Thymus (tissue), 11 donors: ENCODE measurements around the gene RAB3IL1. TPM values are rescaled to one million over a fixed set of nuclear protein-coding genes. Genes with fewer than 3 reads are reported as not detected.

Source experiments
- DNase-seq, 9 donors: peaks; one replicate each; pipeline ENCODE4 v3.0.0-alpha.2; 2013; ENCODE audit warnings: low spot score in 9 of 9, low read depth in 6 of 9, missing footprints in 1 of 9
- H3K27ac ChIP-seq, 2 donors: one replicate each; pipeline ENCODE4 v1.5.1; 2013; ENCODE audit warnings: control low read depth in 1 of 2, low read depth in 1 of 2, low read length in 1 of 2, mild to moderate bottlenecking in 1 of 2, moderate library complexity in 1 of 2
- H3K27me3 ChIP-seq, 2 donors: one replicate each; pipeline ENCODE4 v1.5.1; 2013; ENCODE audit warnings: low read length in 1 of 2; ENCODE audit not compliant: control insufficient read depth in 2 of 2, insufficient read depth in 1 of 2
- H3K36me3 ChIP-seq, 2 donors: one replicate each; pipeline ENCODE4 v1.5.1; 2013; ENCODE audit warnings: low read length in 1 of 2, mild to moderate bottlenecking in 1 of 2, moderate library complexity in 1 of 2; ENCODE audit not compliant: control insufficient read depth in 2 of 2, insufficient read depth in 2 of 2
- H3K4me1 ChIP-seq, 2 donors: one replicate each; pipeline ENCODE4 v1.5.1; 2013; ENCODE audit warnings: low read length in 2 of 2; ENCODE audit not compliant: control insufficient read depth in 2 of 2, insufficient read depth in 2 of 2
- H3K4me3 ChIP-seq, 2 donors: one replicate each; pipeline ENCODE4 v1.5.1; 2013; ENCODE audit warnings: low read length in 2 of 2, control low read depth in 1 of 2, mild to moderate bottlenecking in 1 of 2
- H3K9me3 ChIP-seq, 2 donors: one replicate each; pipeline ENCODE4 v1.5.1; 2013; ENCODE audit warnings: low read length in 1 of 2, mild to moderate bottlenecking in 1 of 2; ENCODE audit not compliant: control insufficient read depth in 2 of 2, insufficient read depth in 1 of 2
- WGBS: extraction: QIAGEN DNeasy Blood & Tissue Kit; methylation state at CpG from one replicate; pipeline ENCODE4 v1.1.7; 2013; 5-methylcytosine and 5-hydroxymethylcytosine counted together
- polyA plus RNA-seq: library from polyadenylated mRNA; stranded (reverse); fragments of 200-250 nt; gene quantifications from one replicate; pipeline ENCODE4 v1.2.3, GENCODE V29; 2013
- total RNA-seq: library from RNA; stranded (reverse); fragments of 120-200 nt; gene quantifications from one replicate; pipeline ENCODE4 v1.2.4, GENCODE V29; 2013
- donor health status: healthy.

RAB3IL1 gene
- total and polyA plus RNA-seq, 2 donors: 3.6 to 14.2 TPM

- Histone ChIP-seq H3K36me3 (no peaks in the 10 kb centered on the region), H3K27ac (no peak overlapping the region), H3K27me3 (peaks cover 0 to 18% of the 10 kb centered on the region in 2 donors), H3K4me1 (peaks cover 0 to 18% of the 10 kb centered on the region in 2 donors), H3K9me3 (no peaks in the 10 kb centered on the region), H3K4me3 (no peak overlapping the region)
- WGBS: 95% methylated on average over 2 of the region's 2 CpGs
- no peak for DNase-seq
These were observed 8.4 kb upstream of the RAB3IL1 start for GRCh38 chr11:61925736-61926135.

DNA sequence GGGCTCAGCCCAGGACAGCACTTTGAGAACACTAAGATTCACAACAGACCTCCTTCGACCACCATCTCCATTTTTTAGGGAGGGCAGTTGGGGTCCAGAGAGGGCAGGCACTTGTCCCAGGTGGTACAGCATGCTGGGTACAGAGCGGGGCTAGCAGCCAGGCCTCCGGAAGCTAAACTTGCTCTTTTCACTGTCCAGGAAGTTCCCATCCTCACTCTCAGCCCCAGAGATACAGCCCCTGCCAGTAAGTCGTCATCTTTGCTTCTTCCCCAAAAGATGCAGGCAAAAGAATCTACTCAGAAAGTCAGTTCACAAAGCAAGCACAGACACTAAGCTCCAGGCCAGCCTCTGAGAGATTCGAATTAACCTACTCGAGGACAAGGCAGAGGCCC lies 6.7 kb upstream of the RAB3IL1 start:
- Histone ChIP-seq H3K9me3 (no peaks in the 10 kb centered on the region), H3K27me3 (peaks cover 6 to 32% of the 10 kb centered on the region in 2 donors), H3K36me3 (no peaks in the 10 kb centered on the region), H3K4me1 (peaks cover 0 to 18% of the 10 kb centered on the region in 2 donors), H3K4me3 (no peak overlapping the region), H3K27ac (peak overlapping the region; percentile 76 to 84)
- WGBS: 94% methylated on average over 6 of the region's 6 CpGs
- no peak for DNase-seq

GRCh38 chr11:61923166-61924063 lies 6.0 kb upstream of the RAB3IL1 start:
- peaks cover 0 to 18% of the 10 kb centered on the region in 2 donors for H3K4me1 ChIP-seq
- peaks cover 10 to 38% of the 10 kb centered on the region in 2 donors for H3K27me3 ChIP-seq
- H3K36me3 ChIP-seq: no peaks in the 10 kb centered on the region
- no peak overlapping the region for H3K4me3 ChIP-seq
- H3K27ac ChIP-seq: peak overlapping the region; percentile 76 to 84
- no peaks in the 10 kb centered on the region for H3K9me3 ChIP-seq
- DNase-seq: peak in 3 of 9 donors; percentile 21 to 43 (median 26)
- 65% methylated on average over 18 of the region's 18 CpGs for WGBS

DNA sequence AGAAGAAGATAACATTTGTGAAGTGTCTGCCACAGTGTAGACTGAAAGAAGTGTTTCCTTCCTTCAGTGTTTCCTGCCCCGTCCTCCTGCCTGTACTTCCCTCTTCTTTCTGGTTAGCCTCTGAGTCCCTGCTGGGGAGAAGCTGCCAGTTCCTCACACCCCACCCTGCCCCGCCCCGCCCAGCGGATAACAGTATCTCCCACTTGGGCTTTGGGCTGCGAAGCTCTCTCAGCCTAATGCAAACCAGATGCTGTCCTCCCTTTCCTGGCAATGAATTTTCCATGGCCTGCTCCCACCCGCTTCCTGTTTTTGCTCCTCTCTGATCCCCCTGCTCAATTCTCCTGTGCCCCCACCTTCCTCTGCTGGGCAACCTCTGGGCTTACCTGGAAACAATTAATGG lies 5.2 kb upstream of the RAB3IL1 start:
- DNase-seq: no peak
- Histone ChIP-seq H3K36me3 (no peaks in the 10 kb centered on the region), H3K27me3 (peaks cover 18 to 47% of the 10 kb centered on the region in 2 donors), H3K9me3 (no peaks in the 10 kb centered on the region), H3K4me1 (peaks cover 0 to 18% of the 10 kb centered on the region in 2 donors), H3K27ac (peak overlapping the region; percentile 64 to 84), H3K4me3 (no peak overlapping the region)
- 23% methylated on average over 6 of the region's 6 CpGs for WGBS

- Histone ChIP-seq H3K27ac (no peak overlapping the region), H3K36me3 (no peaks in the 10 kb centered on the region), H3K4me3 (no peak overlapping the region), H3K4me1 (peaks cover 0 to 18% of the 10 kb centered on the region in 2 donors), H3K9me3 (no peaks in the 10 kb centered on the region), H3K27me3 (peaks cover 29 to 56% of the 10 kb centered on the region in 2 donors)
- no peak for DNase-seq
- WGBS: 86% methylated on average over 3 of the region's 3 CpGs
These were observed 4.1 kb upstream of the RAB3IL1 start for GRCh38 chr11:61921446-61921845.

GRCh38 chr11:61919705-61920631 lies 2.6 kb upstream of the RAB3IL1 start:
- DNase-seq: no peak
- WGBS: 91% methylated on average over 13 of the region's 13 CpGs
- peaks cover 0 to 18% of the 10 kb centered on the region in 2 donors for H3K4me1 ChIP-seq
- no peaks in the 10 kb centered on the region for H3K36me3 ChIP-seq
- peaks cover 41 to 71% of the 10 kb centered on the region in 2 donors for H3K27me3 ChIP-seq
- peak overlapping the region in 1 of 2 donors; percentile 8 for H3K27ac ChIP-seq
- H3K4me3 ChIP-seq: no peak overlapping the region
- no peaks in the 10 kb centered on the region for H3K9me3 ChIP-seq

DNA sequence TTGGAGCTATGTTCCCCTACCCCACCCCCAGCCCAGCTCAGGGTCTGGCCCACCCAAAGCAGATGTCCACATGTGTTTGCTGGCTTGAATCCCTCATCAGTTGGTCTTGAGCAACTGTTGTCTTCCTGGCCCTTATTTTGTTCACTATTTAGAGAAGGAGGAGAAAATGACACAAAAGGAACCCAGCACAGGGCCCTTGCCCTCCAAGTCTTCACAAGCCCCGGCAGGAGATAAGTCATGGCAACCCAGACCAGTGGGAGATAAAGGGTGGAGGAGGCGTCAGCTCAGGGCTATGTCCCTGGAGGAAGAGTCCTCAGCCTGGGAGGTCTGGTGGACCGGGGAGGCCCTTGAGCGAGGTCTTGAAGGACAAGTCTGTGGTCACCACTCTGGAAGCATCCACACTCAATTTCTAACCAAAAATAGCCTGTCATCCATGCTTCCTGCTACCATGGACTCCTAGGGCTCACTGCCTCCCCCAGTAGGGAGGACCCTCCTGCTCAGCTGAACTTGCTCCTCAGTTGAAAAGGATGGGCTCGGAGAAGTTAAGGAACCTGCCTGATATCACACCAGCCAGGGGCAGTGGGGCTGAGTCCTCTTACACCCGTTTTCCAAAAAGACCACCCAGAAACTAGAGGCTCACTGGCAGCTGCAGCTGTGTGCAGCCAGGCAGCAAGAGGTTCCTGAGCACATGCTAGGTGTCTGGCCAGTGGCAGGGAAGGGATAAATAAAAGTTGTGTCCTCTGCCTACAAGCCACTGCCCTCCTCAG lies 1.8 kb upstream of the RAB3IL1 start:
- DNase-seq: no peak
- 95% methylated on average over 6 of the region's 6 CpGs for WGBS
- no peak overlapping the region for H3K27ac ChIP-seq
- H3K9me3 ChIP-seq: no peaks in the 10 kb centered on the region
- peaks cover 0 to 18% of the 10 kb centered on the region in 2 donors for H3K4me1 ChIP-seq
- H3K36me3 ChIP-seq: no peaks in the 10 kb centered on the region
- no peak overlapping the region for H3K4me3 ChIP-seq
- peaks cover 41 to 78% of the 10 kb centered on the region in 2 donors for H3K27me3 ChIP-seq

DNA sequence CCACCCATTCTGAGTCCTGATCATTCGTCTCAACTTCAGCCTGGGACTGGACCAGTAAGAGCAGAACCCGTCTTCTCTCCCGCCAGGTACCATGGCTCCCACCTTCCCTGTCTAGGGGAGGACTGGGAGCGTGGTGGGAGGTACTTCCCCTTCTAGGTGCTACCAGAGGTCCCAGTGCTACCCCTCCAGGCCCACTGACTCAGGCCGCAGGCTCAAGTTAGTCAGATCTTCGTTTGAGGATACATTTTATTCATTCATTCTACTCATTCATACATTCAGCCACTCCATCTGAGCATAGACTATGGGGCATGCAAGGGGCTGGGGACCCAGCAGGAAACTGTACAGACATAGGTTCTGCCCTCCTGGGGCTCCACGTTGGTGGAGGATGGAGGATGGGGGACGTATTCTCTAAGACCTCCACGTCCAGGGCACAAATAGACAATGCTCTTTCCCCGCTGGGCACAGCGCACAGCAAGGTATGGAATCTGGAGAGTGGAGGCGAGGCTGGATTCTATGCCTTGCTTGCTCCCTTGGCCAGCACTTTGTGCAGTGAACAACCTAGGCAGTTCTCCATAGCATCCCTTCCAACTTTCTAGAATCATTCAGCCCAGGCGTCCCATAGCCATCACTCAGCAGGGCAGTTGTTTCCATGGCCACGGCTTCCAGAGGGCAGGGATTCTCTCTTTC lies 1.0 kb upstream of the RAB3IL1 start:
- Histone ChIP-seq H3K4me1 (peaks cover 0 to 11% of the 10 kb centered on the region in 2 donors), H3K36me3 (no peaks in the 10 kb centered on the region), H3K9me3 (no peaks in the 10 kb centered on the region), H3K4me3 (no peak overlapping the region), H3K27me3 (peaks cover 41 to 83% of the 10 kb centered on the region in 2 donors), H3K27ac (no peak overlapping the region)
- WGBS: 89% methylated on average over 14 of the region's 14 CpGs
- DNase-seq: no peak
